Renal cortical epithelial cell (primary cell): Measurements from ENCODE around the gene ST8SIA1. TPM values are rescaled to one million over a fixed set of nuclear protein-coding genes. Genes with fewer than 3 reads are reported as not detected.

Source experiments
- DNase-seq: peaks from one replicate; pipeline ENCODE4 v3.0.0-alpha.2; 2011; ENCODE audit warnings: low read depth
- total RNA-seq: library from RNA; depleted of rRNA; stranded (reverse); fragments of >200 nt; gene quantifications from 2 replicates; pipeline ENCODE4 v1.2.3, GENCODE V29; 2014

The ST8SIA1 gene
- total RNA-seq, 1 donor from 2014 or later, result 0.20 TPM

GRCh38 chr12:22242726-22243125 lies 91.8 kb downstream of the ST8SIA1 start:
- no peak for DNase-seq

DNA sequence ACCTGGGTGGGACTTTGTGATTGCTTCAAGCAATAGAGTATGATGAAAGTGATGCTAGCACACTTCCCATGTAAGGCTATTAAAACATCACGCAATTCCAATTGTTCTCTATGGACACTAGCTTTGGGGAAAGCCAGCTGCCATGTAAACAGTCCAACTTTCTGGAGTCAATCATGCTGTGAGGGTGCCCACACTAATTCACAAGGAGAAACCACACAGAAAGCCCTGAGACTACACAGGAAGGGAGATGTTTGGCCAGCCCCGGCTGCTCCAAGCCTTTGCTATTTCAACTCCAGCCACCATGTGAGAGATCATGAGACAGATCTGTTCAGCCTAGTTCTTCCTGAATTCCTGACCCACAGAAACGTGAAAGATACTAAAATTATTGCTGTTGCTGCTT lies 96.3 kb downstream of the ST8SIA1 start:
- no peak for DNase-seq

- no peak for DNase-seq
Measured at GRCh38 chr12:22234561-22234960, 99.9 kb downstream of the ST8SIA1 start.

- DNase-seq, result no peak
Measured at GRCh38 chr12:22231836-22232235, 102.7 kb downstream of the ST8SIA1 start.

- DNase-seq, result no peak
Measured at GRCh38 chr12:22231078-22231477, 103.4 kb downstream of the ST8SIA1 start.

DNA sequence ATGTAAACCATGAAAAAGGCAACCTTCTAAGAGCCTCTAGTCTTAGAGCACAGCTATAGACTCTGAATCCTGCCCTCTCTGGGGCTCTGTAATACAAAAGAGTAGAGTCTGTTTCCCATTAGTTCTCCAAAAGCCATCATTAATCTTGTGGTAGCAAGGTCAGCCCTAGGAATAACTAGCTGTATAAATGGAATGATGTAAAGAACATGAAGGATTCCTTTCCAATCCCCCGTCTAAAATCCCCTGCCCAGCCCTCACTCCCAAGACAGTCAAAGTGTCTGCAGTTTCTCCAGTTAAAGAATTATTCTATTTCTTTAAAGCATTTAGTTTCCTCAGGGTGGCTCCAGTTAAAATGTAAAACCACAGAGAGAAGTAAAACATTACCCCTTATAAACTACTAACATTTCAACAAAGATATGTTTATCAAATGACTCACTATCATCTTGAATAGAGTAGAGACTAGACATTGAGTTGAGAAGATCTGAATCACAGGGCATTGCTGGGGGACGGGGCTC lies 104.2 kb downstream of the ST8SIA1 start:
- peak; percentile 43 for DNase-seq

DNA sequence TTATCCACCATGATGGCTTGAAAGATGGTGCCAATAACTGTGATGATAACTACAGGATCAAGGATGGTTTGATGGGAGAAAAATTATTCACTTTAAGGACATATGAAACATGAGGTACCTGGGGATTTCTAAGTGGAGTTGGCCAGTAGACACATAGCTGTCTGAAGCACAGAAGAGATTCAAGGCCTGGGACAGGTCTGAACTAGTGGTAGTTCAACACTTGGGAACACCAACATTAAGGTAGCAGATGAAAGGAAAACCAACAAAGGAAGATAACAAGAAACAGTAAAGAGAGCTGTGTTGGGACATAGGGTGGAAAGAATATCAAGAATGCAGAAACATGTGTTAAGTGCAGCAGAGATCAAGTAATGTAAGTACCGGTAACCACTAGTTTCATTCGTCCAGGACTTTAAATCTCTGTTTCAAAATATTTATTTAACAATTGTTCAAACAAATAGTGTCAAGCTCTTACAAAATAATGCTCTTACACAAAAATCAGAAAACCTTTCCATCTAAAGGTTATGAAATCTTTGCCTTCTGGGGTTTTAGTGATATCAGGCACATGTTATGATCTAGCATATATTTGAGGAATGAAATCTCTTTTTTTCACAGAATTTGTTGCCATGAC lies 104.7 kb downstream of the ST8SIA1 start:
- DNase-seq, result no peak

GRCh38 chr12:22228022-22228875 lies 106.3 kb downstream of the ST8SIA1 start:
- no peak for DNase-seq

- no peak for DNase-seq
Measured at GRCh38 chr12:22223356-22223755, 111.2 kb downstream of the ST8SIA1 start.

- no peak for DNase-seq
Measured at GRCh38 chr12:22217556-22217955, 117.0 kb downstream of the ST8SIA1 start.

DNA sequence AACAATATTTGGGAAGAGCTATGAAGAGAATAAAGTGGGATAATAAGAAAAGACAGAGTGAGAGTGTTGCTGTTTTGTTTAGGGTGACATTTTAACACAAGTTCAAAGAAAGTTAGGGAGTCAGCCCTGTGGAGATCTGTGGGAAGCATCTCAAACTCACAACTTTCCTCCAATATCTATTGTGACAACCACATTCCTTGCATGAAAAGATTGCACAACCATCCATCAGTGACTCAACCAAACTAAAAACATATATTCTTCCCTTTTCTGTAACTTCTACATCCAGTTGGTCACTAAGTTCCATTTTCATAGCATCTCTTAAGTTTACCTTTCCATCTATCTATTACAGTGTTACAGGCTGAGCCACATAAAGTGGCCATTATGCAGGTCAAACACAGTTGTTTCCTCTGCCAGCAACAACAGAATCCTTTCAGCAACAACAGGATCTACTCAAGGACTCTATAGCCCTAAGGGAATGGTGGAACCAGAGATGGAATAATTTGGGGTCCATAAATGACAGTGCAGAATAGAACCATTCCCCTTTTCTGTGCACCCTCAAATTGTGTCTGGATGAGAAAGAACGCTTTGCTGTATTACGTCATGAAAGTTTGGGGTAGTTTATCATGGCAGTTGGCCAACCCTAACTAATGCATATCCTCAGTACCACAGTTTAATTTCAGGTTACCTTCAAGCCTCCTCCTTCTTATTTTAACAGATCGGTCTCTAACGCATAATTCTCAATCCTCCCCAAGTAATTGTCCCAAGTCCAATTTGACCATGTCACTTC lies 118.8 kb downstream of the ST8SIA1 start:
- DNase-seq, result no peak

GRCh38 chr12:22211128-22211527 lies 123.4 kb downstream of the ST8SIA1 start:
- DNase-seq, result no peak

DNA sequence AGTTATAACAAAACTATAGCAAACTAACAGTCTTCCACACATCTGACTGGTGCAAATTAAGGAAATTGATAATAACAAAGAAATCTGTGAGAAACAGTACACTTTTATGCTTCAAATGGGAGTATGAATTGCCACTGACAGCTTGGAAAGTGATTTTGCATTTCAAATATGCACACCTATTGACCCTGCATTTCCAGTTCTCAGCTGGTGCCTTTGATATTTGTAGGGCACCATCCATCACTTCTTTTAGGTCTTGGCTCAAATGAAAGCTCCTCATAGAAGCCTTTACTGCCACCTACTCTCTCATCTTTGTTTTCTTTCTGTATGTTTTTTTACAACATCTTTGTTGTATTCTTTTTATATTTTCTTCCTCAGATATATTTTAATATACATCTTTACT lies 125.1 kb downstream of the ST8SIA1 start:
- no peak for DNase-seq

- DNase-seq, result no peak
Measured at GRCh38 chr12:22206111-22206728, 128.3 kb downstream of the ST8SIA1 start.

DNA sequence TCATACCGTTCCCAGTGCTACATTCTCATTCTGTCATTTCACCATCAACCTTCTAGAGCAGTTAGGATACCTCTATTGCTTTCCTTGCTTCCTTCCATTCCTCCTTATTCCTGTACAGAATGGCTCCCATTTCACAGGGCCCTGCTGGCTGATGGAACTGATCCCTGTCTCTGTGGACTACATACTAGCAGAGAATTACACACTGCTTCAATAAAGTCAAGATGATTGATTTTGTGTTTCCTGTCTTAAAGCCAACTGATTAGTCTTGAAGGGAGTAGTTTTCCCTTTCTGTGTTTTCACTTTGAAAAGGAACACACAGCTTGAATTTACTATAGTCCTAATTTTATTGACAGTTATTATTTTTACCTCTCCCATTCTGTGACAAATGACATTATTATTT lies 130.1 kb downstream of the ST8SIA1 start:
- DNase-seq, result no peak

- no peak for DNase-seq
Measured at GRCh38 chr12:22202847-22203246, 131.7 kb downstream of the ST8SIA1 start.

DNA sequence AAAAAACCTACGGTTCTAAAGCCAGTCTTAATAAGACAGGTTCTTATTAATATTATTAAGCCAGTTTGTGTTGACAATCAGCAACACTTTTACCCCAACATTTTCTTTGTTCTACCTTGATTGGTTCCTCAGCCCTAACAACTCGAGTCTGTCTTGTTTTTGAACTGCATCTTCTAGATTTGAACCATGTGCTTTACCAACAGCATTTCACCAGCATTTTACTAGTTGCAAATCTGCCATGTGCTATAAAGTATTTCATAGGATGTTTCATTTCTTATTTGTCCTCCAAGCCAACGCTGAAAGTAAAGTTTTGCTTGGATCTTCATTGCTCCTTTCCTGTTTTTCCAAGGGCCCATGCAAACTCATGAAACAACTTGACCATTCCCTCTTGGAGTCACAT lies 133.4 kb downstream of the ST8SIA1 start:
- no peak for DNase-seq

DNA sequence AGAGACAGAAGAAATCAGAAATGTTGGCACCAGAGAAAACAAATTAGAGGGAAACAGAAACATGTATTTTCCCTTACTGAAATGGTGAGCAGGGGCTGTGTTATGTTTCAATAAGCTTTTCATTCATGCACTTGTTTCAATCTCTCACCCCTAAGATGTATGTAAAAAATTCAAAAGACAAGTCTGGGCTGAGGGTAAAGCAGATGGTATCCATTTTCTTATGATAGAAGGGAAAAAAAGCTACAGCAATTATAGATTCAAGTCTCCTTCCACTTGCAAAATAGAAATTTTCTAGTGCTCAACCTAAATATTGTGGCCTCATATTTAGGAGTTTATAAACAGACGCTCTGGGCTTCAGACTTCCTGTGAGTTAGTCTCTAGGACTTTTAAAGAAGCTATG lies 138.3 kb downstream of the ST8SIA1 start:
- no peak for DNase-seq

GRCh38 chr12:22190969-22191368 lies 143.5 kb downstream of the ST8SIA1 start:
- no peak for DNase-seq

DNA sequence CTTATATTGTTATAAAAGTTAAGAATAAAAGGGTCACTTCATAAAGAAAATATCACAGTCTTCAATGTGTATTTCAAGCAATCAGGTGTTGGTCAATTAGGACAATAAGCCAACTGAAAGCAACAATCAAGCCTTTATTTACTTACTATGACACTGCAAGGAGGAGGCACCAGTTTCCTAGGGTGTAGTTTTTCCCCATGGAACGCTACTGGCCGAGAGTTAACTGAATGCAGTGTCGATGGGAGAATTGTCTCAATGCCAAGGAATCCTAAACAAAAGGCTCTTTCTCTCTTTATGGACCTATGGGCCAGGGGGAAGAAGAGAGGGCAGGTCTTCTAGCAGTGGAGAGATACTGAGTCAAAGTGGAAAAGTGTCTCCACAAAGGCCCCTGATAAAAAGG lies 146.1 kb downstream of the ST8SIA1 start:
- no peak for DNase-seq

GRCh38 chr12:22180705-22181104 lies 153.8 kb downstream of the ST8SIA1 start:
- DNase-seq, result no peak

- DNase-seq, result no peak
Measured at GRCh38 chr12:22173177-22173576, 161.3 kb downstream of the ST8SIA1 start.
